Uterus (tissue), 2 donors: Measurements from ENCODE around the gene KIF18B.

Source experiments
- POLR2A ChIP-seq, 2 donors: fragments of 450-650 bp; IDR thresholded peaks; one replicate each; pipeline ENCODE4 v1.6.1; 2016; ENCODE audit warnings: antibody characterized with exemption in 2 of 2, mild to moderate bottlenecking in 1 of 2, moderate library complexity in 1 of 2
- TF ChIP-seq, protein P1 (sequence below), 4 experiments: fragments of 200-600 bp in 2 of 4; fragments of 450-650 bp in 2 of 4; sonication (generic) in 2 of 4; IDR thresholded peaks; one replicate each; pipeline ENCODE4 v1.5.1; 2016 to 2019; ENCODE audit warnings: antibody characterized with exemption in 4 of 4, mild to moderate bottlenecking in 2 of 4, moderate library complexity in 1 of 4

DNA sequence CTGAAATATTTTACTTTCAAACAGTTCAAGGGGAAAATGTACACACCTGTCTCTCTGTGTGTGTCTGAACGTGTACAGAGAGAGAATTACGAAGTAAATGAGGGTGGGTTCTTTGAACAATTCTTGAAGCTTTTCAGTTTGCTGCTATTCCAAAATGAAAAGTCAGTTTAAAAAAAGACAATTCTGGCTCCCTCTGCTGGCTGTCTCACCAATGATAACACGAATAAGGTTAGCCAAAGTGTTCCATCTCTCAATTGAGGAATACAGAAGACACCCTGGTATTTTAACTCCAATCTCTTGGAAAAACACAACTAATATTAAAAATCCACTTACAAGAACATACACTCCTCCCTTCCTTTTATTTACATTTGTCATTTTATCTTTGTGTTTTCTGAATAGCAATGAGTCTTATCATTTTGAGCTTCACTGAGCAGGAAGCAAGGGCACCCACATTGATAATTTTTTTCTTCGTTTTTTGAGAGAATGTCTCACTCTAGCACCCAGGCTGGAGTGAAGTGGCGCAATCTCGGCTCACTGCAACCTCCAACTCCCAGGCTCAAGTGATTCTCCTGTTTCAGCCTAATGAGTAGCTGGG lies 68.8 kb downstream of the KIF18B start:
- no peak for TF ChIP-seq POLR2A (IDR thresholded peaks at IDR 0.05)
- TF ChIP-seq, protein P1, sequence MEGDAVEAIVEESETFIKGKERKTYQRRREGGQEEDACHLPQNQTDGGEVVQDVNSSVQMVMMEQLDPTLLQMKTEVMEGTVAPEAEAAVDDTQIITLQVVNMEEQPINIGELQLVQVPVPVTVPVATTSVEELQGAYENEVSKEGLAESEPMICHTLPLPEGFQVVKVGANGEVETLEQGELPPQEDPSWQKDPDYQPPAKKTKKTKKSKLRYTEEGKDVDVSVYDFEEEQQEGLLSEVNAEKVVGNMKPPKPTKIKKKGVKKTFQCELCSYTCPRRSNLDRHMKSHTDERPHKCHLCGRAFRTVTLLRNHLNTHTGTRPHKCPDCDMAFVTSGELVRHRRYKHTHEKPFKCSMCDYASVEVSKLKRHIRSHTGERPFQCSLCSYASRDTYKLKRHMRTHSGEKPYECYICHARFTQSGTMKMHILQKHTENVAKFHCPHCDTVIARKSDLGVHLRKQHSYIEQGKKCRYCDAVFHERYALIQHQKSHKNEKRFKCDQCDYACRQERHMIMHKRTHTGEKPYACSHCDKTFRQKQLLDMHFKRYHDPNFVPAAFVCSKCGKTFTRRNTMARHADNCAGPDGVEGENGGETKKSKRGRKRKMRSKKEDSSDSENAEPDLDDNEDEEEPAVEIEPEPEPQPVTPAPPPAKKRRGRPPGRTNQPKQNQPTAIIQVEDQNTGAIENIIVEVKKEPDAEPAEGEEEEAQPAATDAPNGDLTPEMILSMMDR (IDR thresholded peaks at IDR 0.05): peak; percentile 57 to 66 (median 64)
